Panc1 (cell line): ENCODE results near the gene MON1B. TPM values are rescaled to one million over a fixed set of nuclear protein-coding genes. Genes with fewer than 3 reads are reported as not detected.
A peak's percentile ranks its signal among the peaks of the same experiment; 100 is the strongest.
"Not testable (repeated sequence)": the region's sequence is repeated elsewhere in the genome, so short reads cannot be mapped to it uniquely, and the experiment has no call there.

Source experiments
- ATAC-seq: fragments of 200-7000 bp; cut with Tn5 transposase; 2 replicates; pipeline ENCODE4 v1.9.1; 2020; ENCODE audit warnings: mild to moderate bottlenecking, moderate library complexity
- BruUV-seq: library from RNA; stranded (reverse); fragments of 400-500 nt; replicated peaks from 2 replicates; lab custom pipeline; 2021; lab: Mats Ljungman, UMichigan
- CTCF ChIA-PET: fragments of 300-600 bp; sonication (Branson Sonifier 250); formaldehyde crosslinking; loops from one replicate; lab custom pipeline; 2022; ENCODE audit warnings: antibody characterized with exemption; lab: Charles Lee
- POLR2A ChIA-PET: fragments of 300-600 bp; sonication (Branson Sonifier 250); formaldehyde crosslinking; loops from one replicate; lab custom pipeline; 2022; ENCODE audit warnings: antibody characterized with exemption; lab: Charles Lee
- DNase-seq: peaks from one replicate; pipeline ENCODE4 v3.0.0-alpha.2; 2010; ENCODE audit warnings: low read depth, low spot score
- H3K27ac ChIP-seq: 2 replicates; pipeline ENCODE4 v1.5.1; 2011; ENCODE audit warnings: mild to moderate bottlenecking, low read length, inconsistent platforms
- H3K27me3 ChIP-seq: fragments of 200-500 bp; sonication (Bioruptor generic); 2 replicates; pipeline ENCODE4 v1.6.0; 2014; ENCODE audit warnings: low read length, inconsistent platforms; ENCODE audit not compliant: control insufficient read depth, insufficient read depth
- H3K36me3 ChIP-seq: fragments of 200-500 bp; sonication (Bioruptor generic); 2 replicates; pipeline ENCODE4 v1.5.1; 2014; ENCODE audit warnings: inconsistent platforms, mild to moderate bottlenecking, low read length, moderate library complexity; ENCODE audit not compliant: control insufficient read depth, insufficient read depth
- H3K4me1 ChIP-seq: 2 replicates; pipeline ENCODE4 v1.5.1; 2011; ENCODE audit warnings: inconsistent platforms, mild to moderate bottlenecking, low read length, moderate library complexity; ENCODE audit not compliant: control insufficient read depth, insufficient read depth
- H3K4me3 ChIP-seq, 2 experiments: 2 replicates each; pipeline ENCODE4 v1.5.1; 2011 to 2012; ENCODE audit warnings: low read depth in 2 of 2, low read length in 2 of 2, mild to moderate bottlenecking in 2 of 2, inconsistent platforms in 1 of 2, moderate library complexity in 1 of 2
- H3K9me3 ChIP-seq: fragments of 200-500 bp; sonication (Bioruptor generic); 2 replicates; pipeline ENCODE4 v1.5.1; 2014; ENCODE audit warnings: low read depth, mild to moderate bottlenecking, inconsistent platforms, low read length, moderate library complexity; ENCODE audit not compliant: control insufficient read depth, insufficient read depth
- CTCF ChIP-seq: fragments of 450-650 bp; IDR thresholded peaks from 2 replicates; pipeline ENCODE4 v1.5.1; 2017; ENCODE audit warnings: mild to moderate bottlenecking
- POLR2AphosphoS5 ChIP-seq: IDR thresholded peaks from 2 replicates; pipeline ENCODE4 v1.6.1; 2012; ENCODE audit warnings: mild to moderate bottlenecking, low read depth, low read length, moderate library complexity
- SIN3A ChIP-seq: IDR thresholded peaks from 2 replicates; pipeline ENCODE4 v1.6.1; 2012; ENCODE audit warnings: low read depth, mild to moderate bottlenecking, low read length, moderate library complexity, borderline replicate concordance; ENCODE audit not compliant: insufficient read depth
- TCF7L2 ChIP-seq: IDR thresholded peaks from 2 replicates; pipeline ENCODE4 v1.6.1; 2011; ENCODE audit warnings: mild to moderate bottlenecking, low read depth, low read length, inconsistent platforms
- in situ Hi-C: cut with HindIII; loops from 2 replicates; pipeline ENCODE4 v1.10.0; 2016; ENCODE audit warnings: low sequenced_read_pairs, low pct_unique_long_range_greater_than_20kb
- intact Hi-C: fragments of 100-400 bp; cut with micrococcal nuclease; formaldehyde crosslinking; loops from one replicate; pipeline ENCODE4 v1.10.0; 2022; ENCODE audit not compliant: unreplicated experiment
- total RNA-seq: library from RNA; stranded (reverse); gene quantifications from one replicate; pipeline ENCODE4 v1.2.1, GENCODE V29; 2021; ENCODE audit not compliant: unreplicated experiment
- TF ChIP-seq, protein P1 (sequence below), 2 experiments: IDR thresholded peaks; 2 replicates each; pipeline ENCODE4 v1.6.1; 2011 to 2012; ENCODE audit warnings: low read depth in 2 of 2, control low read depth in 1 of 2, low read length in 1 of 2, mild to moderate bottlenecking in 1 of 2, moderate library complexity in 1 of 2; ENCODE audit not compliant: insufficient read depth in 1 of 2

The MON1B gene
- total RNA-seq, 1 experiment from 2014 or later, result 62.9 TPM

DNA sequence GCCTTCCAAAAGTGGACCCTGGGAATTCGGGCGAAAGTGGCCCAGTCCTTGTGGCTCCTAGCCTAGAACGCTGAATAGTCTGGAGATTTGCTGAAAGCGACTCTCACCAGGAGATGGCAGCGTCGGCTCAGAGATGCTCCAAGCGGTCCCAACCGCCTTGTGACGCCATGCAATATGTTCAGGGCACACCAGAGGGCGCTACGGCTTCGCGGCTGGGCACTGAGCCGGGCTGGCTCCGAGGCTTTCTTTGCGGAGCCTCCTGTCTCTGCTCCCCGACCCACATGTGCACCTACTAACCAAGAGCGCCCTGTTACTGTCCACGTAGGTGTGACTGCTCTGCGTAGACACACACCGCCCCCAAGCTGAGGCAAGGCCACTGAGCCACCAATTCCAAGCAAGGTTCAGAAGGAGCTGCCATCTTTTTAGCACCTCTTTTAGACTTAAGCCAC is 45.1 kb downstream of the MON1B start:
- CTCF ChIA-PET, result interaction anchor here (0.7 kb wide), 2 partner anchors 348 to 637 kb away, joined by 3 read pairs; no protein-coding TSS in a partner anchor
- no TSS peak for BruUV-seq
- Histone ChIP-seq H3K27ac (peak overlapping the region; percentile 86), H3K27me3 (no peaks in the 10 kb centered on the region), H3K9me3 (no peaks in the 10 kb centered on the region), H3K4me1 (peaks cover 13% of the 10 kb centered on the region), H3K4me3 (peak overlapping the region in 1 of 2 experiments; percentile 26; a peak in 2 of 4 replicates), H3K36me3 (no peaks in the 10 kb centered on the region)
- ATAC-seq (peak; percentile 94), DNase-seq (peak; percentile 62)
- POLR2A ChIA-PET, result no interaction called here
- intact Hi-C loops, result loop anchor here (1.0 to 10.0 kb wide), 5 partner anchors 63 to 739 kb away; no protein-coding TSS in a partner anchor
- in situ Hi-C loops, result no loop called here
- TF ChIP-seq, protein P1, sequence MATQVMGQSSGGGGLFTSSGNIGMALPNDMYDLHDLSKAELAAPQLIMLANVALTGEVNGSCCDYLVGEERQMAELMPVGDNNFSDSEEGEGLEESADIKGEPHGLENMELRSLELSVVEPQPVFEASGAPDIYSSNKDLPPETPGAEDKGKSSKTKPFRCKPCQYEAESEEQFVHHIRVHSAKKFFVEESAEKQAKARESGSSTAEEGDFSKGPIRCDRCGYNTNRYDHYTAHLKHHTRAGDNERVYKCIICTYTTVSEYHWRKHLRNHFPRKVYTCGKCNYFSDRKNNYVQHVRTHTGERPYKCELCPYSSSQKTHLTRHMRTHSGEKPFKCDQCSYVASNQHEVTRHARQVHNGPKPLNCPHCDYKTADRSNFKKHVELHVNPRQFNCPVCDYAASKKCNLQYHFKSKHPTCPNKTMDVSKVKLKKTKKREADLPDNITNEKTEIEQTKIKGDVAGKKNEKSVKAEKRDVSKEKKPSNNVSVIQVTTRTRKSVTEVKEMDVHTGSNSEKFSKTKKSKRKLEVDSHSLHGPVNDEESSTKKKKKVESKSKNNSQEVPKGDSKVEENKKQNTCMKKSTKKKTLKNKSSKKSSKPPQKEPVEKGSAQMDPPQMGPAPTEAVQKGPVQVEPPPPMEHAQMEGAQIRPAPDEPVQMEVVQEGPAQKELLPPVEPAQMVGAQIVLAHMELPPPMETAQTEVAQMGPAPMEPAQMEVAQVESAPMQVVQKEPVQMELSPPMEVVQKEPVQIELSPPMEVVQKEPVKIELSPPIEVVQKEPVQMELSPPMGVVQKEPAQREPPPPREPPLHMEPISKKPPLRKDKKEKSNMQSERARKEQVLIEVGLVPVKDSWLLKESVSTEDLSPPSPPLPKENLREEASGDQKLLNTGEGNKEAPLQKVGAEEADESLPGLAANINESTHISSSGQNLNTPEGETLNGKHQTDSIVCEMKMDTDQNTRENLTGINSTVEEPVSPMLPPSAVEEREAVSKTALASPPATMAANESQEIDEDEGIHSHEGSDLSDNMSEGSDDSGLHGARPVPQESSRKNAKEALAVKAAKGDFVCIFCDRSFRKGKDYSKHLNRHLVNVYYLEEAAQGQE (IDR thresholded peaks at IDR 0.05; ENCODE audit: insufficient read depth in 1 of 2, low read depth in 2 of 2, low read length in 1 of 2), result peak in 1 of 2 experiments; percentile 59; a peak in 1 of 4 replicates
- TF ChIP-seq TCF7L2 (no peak), SIN3A (no peak), CTCF (peak; percentile 96), POLR2AphosphoS5 (peak; percentile 64; the same call in 1 of the 2 replicates)

GRCh38 chr16:77238593-77238992 is 47.6 kb downstream of the MON1B start:
- DNase-seq (no peak), ATAC-seq (no peak)
- intact Hi-C loops, result loop anchor here (5.0 to 10.0 kb wide), 3 partner anchors 194 to 736 kb away; no protein-coding TSS in a partner anchor
- Histone ChIP-seq H3K36me3 (no peaks in the 10 kb centered on the region), H3K27ac (peak overlapping the region; percentile 86), H3K4me1 (peaks cover 13% of the 10 kb centered on the region), H3K4me3 (no peak overlapping the region), H3K9me3 (no peaks in the 10 kb centered on the region), H3K27me3 (no peaks in the 10 kb centered on the region)
- POLR2A ChIA-PET, result no interaction called here
- in situ Hi-C loops, result no loop called here
- no TSS peak for BruUV-seq
- CTCF ChIA-PET, result no interaction called here
- TF ChIP-seq, protein P1 (IDR thresholded peaks at IDR 0.05; ENCODE audit: insufficient read depth in 1 of 2, low read depth in 2 of 2, low read length in 1 of 2), result no peak
- TF ChIP-seq TCF7L2 (no peak), CTCF (no peak), POLR2AphosphoS5 (no peak), SIN3A (no peak)

GRCh38 chr16:77242471-77242870 is 51.5 kb downstream of the MON1B start:
- POLR2A ChIA-PET, H3K27ac ChIP-seq, CTCF ChIA-PET, H3K4me3 ChIP-seq, H3K4me1 ChIP-seq, intact Hi-C loops, H3K9me3 ChIP-seq, H3K36me3 ChIP-seq, H3K27me3 ChIP-seq, ATAC-seq, DNase-seq, in situ Hi-C loops, BruUV-seq: not testable (repeated sequence)
